ENCODE measurements around the gene GOLGA3.
A peak's percentile ranks its signal among the peaks of the same experiment; 100 is the strongest.
"Not testable (repeated sequence)": the region's sequence is repeated elsewhere in the genome, so short reads cannot be mapped to it uniquely, and the experiment has no call there.

GOLGA3 gene

GRCh38 chr12:132798836-132799235, 29.8 kb downstream of the GOLGA3 start:
- DNase-seq (ENCODE audit: extremely low spot score) = no peak
- POLR2A ChIA-PET = interaction anchor here (0.9 kb wide), 1 partner anchor 9 kb away, joined by 3 read pairs; no protein-coding TSS in a partner anchor
- TF ChIP-seq BHLHE40 (IDR thresholded peaks at IDR 0.05; ENCODE audit: borderline replicate concordance) = no peak
- no peak for TF ChIP-seq FOXK2 (IDR thresholded peaks at IDR 0.05)
- no peak for TF ChIP-seq ZNF384 (IDR thresholded peaks at IDR 0.05)
- no peak for TF ChIP-seq SP1 (IDR thresholded peaks at IDR 0.05)
- TF ChIP-seq CTBP1 (IDR thresholded peaks at IDR 0.05; ENCODE audit: borderline replicate concordance) = no peak
- TF ChIP-seq ELF4 (IDR thresholded peaks at IDR 0.05) = no peak
- no peak for TF ChIP-seq FOXA1 (IDR thresholded peaks at IDR 0.05)
- no peak for TF ChIP-seq ARNT (IDR thresholded peaks at IDR 0.05)
- no peak for TF ChIP-seq HDGF (IDR thresholded peaks at IDR 0.05; ENCODE audit: borderline replicate concordance)
- no peak for TF ChIP-seq NFRKB (IDR thresholded peaks at IDR 0.05)
- CTCF ChIA-PET = no interaction called here

GRCh38 chr12:132797820-132798570, 30.7 kb downstream of the GOLGA3 start:
- POLR2A ChIA-PET = interaction anchor here (0.9 kb wide), 1 partner anchor 10 kb away, joined by 3 read pairs; no protein-coding TSS in a partner anchor

GRCh38 chr12:132795847-132796246, 32.8 kb downstream of the GOLGA3 start:
- no peak for DNase-seq (ENCODE audit: extremely low spot score)
- no peak for TF ChIP-seq SP1 (IDR thresholded peaks at IDR 0.05)
- TF ChIP-seq PKNOX1 (IDR thresholded peaks at IDR 0.05) = no peak
- no peak for TF ChIP-seq LEF1 (IDR thresholded peaks at IDR 0.05; ENCODE audit: borderline replicate concordance)
- no peak for TF ChIP-seq FOXK2 (IDR thresholded peaks at IDR 0.05)
- no peak for TF ChIP-seq HDGF (IDR thresholded peaks at IDR 0.05; ENCODE audit: borderline replicate concordance)
- TF ChIP-seq FOXM1 (IDR thresholded peaks at IDR 0.05; ENCODE audit: borderline replicate concordance) = no peak
- TF ChIP-seq ZNF384 (IDR thresholded peaks at IDR 0.05) = no peak
- no peak for TF ChIP-seq CTBP1 (IDR thresholded peaks at IDR 0.05; ENCODE audit: borderline replicate concordance)
- no peak for TF ChIP-seq BHLHE40 (IDR thresholded peaks at IDR 0.05; ENCODE audit: borderline replicate concordance)
- no peak for TF ChIP-seq L3MBTL2 (conservative IDR thresholded peaks at IDR 0.05)
- no peak for TF ChIP-seq FOXA1 (IDR thresholded peaks at IDR 0.05)
- ChIA-PET CTCF (no interaction called here), POLR2A (interaction anchor here (1.1 kb wide), 1 partner anchor 21 kb away, joined by 3 read pairs; no protein-coding TSS in a partner anchor)

More at GRCh38 chr12:132797820-132798570, 30.7 kb downstream of the GOLGA3 start:
- TF ChIP-seq FOXA1 (IDR thresholded peaks at IDR 0.05) (no peak), FOXM1 (IDR thresholded peaks at IDR 0.05; ENCODE audit: borderline replicate concordance) (no peak), LEF1 (IDR thresholded peaks at IDR 0.05; ENCODE audit: borderline replicate concordance) (no peak), PKNOX1 (IDR thresholded peaks at IDR 0.05) (no peak), CTBP1 (IDR thresholded peaks at IDR 0.05; ENCODE audit: borderline replicate concordance) (no peak), L3MBTL2 (conservative IDR thresholded peaks at IDR 0.05) (no peak), NFRKB (IDR thresholded peaks at IDR 0.05) (no peak), SUZ12 (IDR thresholded peaks at IDR 0.05) (no peak), ZNF384 (IDR thresholded peaks at IDR 0.05) (no peak), ELF4 (IDR thresholded peaks at IDR 0.05) (no peak), HDGF (IDR thresholded peaks at IDR 0.05; ENCODE audit: borderline replicate concordance) (no peak)
- CTCF ChIA-PET = no interaction called here
- DNase-seq (ENCODE audit: extremely low spot score) = no peak

- POLR2A ChIA-PET; DNase-seq (ENCODE audit: extremely low spot score); CTCF ChIA-PET: not testable (repeated sequence)
Observed at GRCh38 chr12:132791940-132792339, 36.7 kb downstream of the GOLGA3 start.

GRCh38 chr12:132789099-132789471, 39.6 kb downstream of the GOLGA3 start:
- ChIA-PET POLR2A (no interaction called here), CTCF (no interaction called here)
- no peak for DNase-seq (ENCODE audit: extremely low spot score)
- TF ChIP-seq ZNF384 (IDR thresholded peaks at IDR 0.05) (no peak), FOXM1 (IDR thresholded peaks at IDR 0.05; ENCODE audit: borderline replicate concordance) (no peak), LEF1 (IDR thresholded peaks at IDR 0.05; ENCODE audit: borderline replicate concordance) (no peak), L3MBTL2 (conservative IDR thresholded peaks at IDR 0.05) (no peak), SUZ12 (IDR thresholded peaks at IDR 0.05) (no peak), PKNOX1 (IDR thresholded peaks at IDR 0.05) (no peak), TARDBP (IDR thresholded peaks at IDR 0.05) (no peak), HDGF (IDR thresholded peaks at IDR 0.05; ENCODE audit: borderline replicate concordance) (no peak), FOXA1 (IDR thresholded peaks at IDR 0.05) (no peak), FOXK2 (IDR thresholded peaks at IDR 0.05) (no peak), ELF4 (IDR thresholded peaks at IDR 0.05) (no peak), ARNT (IDR thresholded peaks at IDR 0.05) (no peak), BHLHE40 (IDR thresholded peaks at IDR 0.05; ENCODE audit: borderline replicate concordance) (no peak), CTBP1 (IDR thresholded peaks at IDR 0.05; ENCODE audit: borderline replicate concordance) (no peak), NFRKB (IDR thresholded peaks at IDR 0.05) (no peak), SP1 (IDR thresholded peaks at IDR 0.05) (no peak)

- peak; percentile 69 for DNase-seq (ENCODE audit: extremely low spot score)
- ChIA-PET CTCF (no interaction called here), POLR2A (no interaction called here)
- TF ChIP-seq NFRKB (IDR thresholded peaks at IDR 0.05) (no peak), CTBP1 (IDR thresholded peaks at IDR 0.05; ENCODE audit: borderline replicate concordance) (no peak), SUZ12 (IDR thresholded peaks at IDR 0.05) (no peak), ARNT (IDR thresholded peaks at IDR 0.05) (no peak), TARDBP (IDR thresholded peaks at IDR 0.05) (no peak), ZNF384 (IDR thresholded peaks at IDR 0.05) (no peak), BHLHE40 (IDR thresholded peaks at IDR 0.05; ENCODE audit: borderline replicate concordance) (no peak), FOXM1 (IDR thresholded peaks at IDR 0.05; ENCODE audit: borderline replicate concordance) (no peak), FOXA1 (IDR thresholded peaks at IDR 0.05) (no peak), PKNOX1 (IDR thresholded peaks at IDR 0.05) (no peak), L3MBTL2 (conservative IDR thresholded peaks at IDR 0.05) (no peak), FOXK2 (IDR thresholded peaks at IDR 0.05) (no peak), LEF1 (IDR thresholded peaks at IDR 0.05; ENCODE audit: borderline replicate concordance) (no peak), HDGF (IDR thresholded peaks at IDR 0.05; ENCODE audit: borderline replicate concordance) (no peak), ELF4 (IDR thresholded peaks at IDR 0.05) (no peak)
Observed at GRCh38 chr12:132788375-132789098, 40.1 kb downstream of the GOLGA3 start.

Data from HEK293T (cell line).